Fibroblast of skin of right quadriceps (primary cell): ENCODE data around the gene KCTD16.

Experiments used
- DNase-seq: peaks from one replicate; pipeline ENCODE4 v3.0.0-alpha.2; 2013

The KCTD16 gene

DNA sequence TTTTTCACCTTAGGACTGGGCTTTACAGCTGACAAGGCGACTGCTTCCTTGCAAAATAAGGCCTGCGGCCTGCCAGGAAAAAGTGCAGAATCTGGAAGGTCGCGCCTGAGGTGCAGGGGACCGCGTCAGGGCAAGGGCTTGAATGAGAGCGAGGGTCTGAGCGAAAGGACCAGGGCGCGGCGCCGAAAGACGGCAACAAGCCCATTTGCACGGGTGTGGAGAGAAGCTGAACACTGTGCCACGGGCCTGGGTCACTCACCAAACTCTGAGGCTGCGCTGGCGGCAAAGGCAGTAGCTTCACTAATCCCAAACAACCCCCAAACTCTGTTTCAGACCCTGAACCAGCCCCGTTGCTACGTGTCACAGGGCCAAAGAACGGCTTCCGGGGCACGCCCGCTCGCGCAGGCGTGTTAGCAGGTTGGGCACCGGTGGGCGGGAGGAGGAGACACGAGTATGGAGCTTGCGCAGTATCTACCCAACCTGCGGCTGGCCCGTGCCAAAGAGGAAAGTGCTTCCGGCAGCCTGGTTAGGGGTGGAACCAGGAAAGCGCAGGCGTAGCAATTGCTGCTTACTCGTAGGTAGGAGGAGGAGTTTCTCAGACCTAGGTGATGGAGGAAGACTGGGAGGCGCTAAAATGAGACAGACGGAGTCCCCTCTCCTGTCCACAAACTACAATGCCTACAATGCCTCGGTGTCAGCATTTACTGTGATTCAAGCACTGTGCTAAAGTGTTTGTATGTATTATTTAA is at the start of gene KCTD16, which contains the start of gene YIPF5:
TSS of gene KCTD16 (plus strand) at position 598 of the 749 bp plus-strand sequence.
TSS of gene YIPF5 (minus strand) at position 384 of the 749 bp plus-strand sequence. CDS start 704 bp downstream, outside the sequence.
- DNase-seq, result peak; percentile 96

DNA sequence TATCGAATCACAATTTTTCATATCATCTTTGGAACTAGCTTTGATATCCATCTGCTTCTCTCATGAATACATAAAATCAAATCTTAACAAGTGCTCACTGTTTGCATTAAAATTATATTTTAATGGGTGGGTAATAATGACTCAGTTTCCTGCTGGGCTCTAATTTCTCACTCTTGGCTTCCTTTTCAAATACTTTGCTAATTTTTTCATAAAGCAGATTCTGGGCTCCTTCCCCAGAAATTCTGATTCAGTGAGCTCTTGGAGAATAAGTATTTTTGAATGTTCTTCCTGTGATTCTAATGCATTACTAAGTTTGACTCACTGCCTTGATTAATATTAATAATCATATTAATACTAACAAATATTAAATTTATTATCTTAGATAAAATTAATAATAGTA is 49.1 kb upstream of the KCTD16 start:
- DNase-seq, result peak; percentile 24

- no peak for DNase-seq
These were observed 48.6 kb upstream of the KCTD16 start for GRCh38 chr5:144122081-144122480.

GRCh38 chr5:144122641-144123040 is 48.0 kb upstream of the KCTD16 start:
- no peak for DNase-seq

- DNase-seq, result peak; percentile 76
These were observed 45.4 kb upstream of the KCTD16 start for GRCh38 chr5:144125163-144125726.

GRCh38 chr5:144126707-144127106 is 44.0 kb upstream of the KCTD16 start:
- no peak for DNase-seq

DNA sequence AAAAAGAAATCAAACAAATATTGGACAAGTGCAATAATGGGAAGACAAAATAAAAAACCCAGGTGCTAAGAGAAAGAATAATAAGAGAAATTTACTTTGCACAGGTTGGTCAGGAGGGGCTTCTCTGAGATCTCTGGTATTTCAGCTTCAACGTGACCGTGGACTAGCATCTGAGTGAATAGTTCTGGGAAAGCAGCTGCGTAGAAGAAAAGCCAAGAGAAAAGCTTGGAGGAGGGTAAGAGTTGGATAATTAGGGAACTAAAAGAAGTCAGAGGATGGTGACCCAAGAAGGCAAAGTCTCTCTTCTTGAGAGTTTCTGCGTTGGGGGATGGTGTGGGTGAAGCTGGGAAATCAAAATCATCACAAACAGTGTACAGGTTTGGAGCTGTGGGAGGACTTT is 41.8 kb upstream of the KCTD16 start:
- DNase-seq, result no peak

- no peak for DNase-seq
These were observed 40.4 kb upstream of the KCTD16 start for GRCh38 chr5:144130306-144130705.

DNA sequence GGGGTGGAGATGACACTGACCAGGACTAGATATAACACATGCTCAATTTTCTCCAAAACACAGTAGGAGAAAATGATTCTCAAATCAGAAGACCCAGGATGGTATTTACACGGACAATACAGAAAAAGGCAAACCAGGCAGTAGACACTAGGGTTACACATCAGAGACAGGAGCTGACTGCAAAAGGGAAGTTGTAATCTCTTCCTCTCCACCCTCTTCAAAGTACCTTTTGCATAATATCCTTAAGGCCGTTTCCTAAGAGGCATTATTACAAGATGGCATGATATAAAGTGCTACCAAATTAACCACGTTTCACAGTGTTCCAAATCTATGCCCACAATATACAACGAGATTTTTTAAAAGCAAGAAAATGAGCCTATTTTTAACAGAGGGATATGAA is 39.4 kb upstream of the KCTD16 start:
- DNase-seq, result no peak

DNA sequence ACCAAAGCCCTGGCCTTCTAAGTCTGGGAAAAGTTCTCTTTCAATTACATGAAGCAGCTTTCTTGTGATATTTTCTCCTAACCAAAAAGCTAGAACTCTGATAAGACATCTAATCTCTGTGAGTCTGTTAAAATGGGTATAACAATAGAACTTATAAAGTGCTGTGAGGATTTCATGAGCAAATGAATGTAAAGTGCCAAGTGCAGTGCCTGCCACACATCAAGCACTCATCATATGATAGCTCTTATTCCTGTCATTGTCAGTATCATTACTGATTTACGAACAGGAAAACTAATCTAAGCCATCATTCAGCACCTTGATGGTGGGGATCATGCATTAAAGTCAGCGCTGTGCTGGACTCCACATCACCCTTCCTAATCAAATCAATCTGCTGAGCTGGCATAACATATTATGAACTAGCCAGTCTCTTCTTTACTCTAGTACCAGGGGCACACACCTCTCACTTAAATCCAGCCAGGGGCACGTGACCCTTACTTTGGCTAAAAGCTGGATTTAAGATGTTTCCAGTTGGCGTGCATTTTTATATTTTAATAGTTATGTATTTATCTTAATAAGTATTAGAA is 37.5 kb upstream of the KCTD16 start:
- no peak for DNase-seq

GRCh38 chr5:144134194-144134826 is 36.4 kb upstream of the KCTD16 start:
- DNase-seq, result no peak

- no peak for DNase-seq
These were observed 35.4 kb upstream of the KCTD16 start for GRCh38 chr5:144135113-144135762.

- peak; percentile 87 for DNase-seq
These were observed 31.1 kb upstream of the KCTD16 start for GRCh38 chr5:144139586-144139985.

DNA sequence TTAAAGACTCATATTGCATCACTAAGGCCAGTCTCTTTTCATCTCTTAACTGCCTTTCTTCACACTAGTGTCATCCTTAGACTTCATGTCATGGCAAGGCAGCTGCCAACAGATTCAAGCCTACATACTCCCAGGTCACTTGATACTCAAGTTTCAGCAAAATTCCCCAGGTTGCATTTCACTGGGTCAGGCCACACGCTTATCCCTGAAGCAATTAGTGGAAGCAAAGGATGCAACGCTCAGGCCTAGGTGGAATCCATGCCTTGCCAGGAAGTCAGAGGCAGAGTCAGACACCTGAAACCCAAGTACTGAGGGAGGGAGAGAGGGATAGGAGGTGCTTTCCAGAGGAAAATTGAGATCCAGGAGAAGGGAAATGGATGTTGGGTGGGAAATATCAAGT is 29.1 kb upstream of the KCTD16 start:
- DNase-seq, result no peak

- peak; percentile 68 for DNase-seq
These were observed 28.4 kb upstream of the KCTD16 start for GRCh38 chr5:144142139-144142823.

DNA sequence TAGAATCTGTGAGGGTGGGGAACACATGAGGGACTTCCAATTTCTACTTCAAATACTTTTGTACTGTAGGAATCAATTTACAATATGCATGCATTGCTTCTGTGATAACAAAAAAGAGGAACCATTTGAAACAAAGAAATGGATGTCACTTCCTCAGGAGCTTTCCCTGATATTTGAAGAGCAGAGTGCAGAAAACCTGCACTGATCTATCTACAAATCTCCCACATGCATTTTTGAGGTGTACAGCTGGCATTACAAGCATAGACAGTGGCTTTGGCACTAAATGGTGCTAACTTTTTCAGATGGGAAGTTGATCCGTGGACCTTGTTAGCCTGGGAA is 27.9 kb upstream of the KCTD16 start:
- no peak for DNase-seq

DNA sequence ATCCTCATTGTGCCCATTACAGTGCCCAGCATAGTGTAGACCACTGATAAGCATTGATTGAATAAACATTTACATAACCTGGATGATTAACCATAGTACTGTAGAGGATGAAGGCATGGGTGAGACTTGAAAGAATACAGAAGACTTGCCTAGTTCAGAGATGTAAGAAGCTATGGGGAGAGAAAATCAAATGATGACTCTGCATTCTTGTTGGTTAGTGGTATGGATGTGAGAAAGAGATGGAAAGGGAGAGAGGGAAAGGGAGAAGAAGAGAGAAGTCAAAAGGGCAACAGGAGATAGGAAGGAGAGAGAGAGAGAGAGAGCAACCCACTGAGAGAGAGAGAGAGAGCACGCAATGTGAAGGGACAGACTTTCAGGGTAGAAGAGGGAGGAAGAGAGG is 27.0 kb upstream of the KCTD16 start:
- DNase-seq, result no peak

- no peak for DNase-seq
These were observed 25.5 kb upstream of the KCTD16 start for GRCh38 chr5:144144956-144145751.

GRCh38 chr5:144151026-144151425 is 19.6 kb upstream of the KCTD16 start:
- DNase-seq, result peak; percentile 61

DNA sequence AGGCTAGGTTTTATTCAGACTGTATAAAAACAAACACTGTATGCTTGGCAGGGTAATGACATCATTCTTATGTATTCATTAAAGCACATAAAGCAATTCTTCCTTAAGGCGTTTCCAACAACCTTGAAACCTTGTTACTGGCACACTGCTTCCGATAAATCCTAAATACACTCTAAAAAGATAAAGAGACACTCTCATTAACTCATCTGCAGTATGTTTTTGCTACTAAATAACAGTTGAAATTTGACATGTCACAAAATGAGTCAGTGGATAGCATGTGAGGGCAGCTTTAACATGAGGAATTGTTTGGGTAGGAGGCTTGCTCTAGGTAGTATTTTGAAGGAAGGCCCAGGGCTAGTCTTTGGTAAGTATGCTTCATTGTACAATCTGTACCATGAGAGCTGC is 13.9 kb upstream of the KCTD16 start:
- DNase-seq, result peak; percentile 10

DNA sequence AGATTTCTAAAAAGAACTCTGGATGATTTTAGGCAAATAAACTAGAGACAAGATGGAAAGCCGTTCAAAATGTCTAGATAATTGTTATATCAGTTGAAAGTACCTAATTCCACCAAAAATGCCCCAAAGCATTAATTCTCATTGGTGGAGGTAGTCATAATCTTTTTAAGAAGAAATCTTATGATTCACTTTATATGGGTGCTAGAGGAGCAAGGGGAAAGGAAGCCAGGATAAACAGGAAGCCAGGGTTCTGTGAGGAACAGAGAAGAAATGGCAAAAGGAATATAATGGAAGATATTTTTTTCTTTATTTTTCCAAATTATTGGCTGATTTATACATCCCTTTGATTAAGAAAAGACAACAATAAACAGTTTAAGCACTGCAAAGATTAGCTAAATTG is 8.0 kb upstream of the KCTD16 start:
- DNase-seq, result no peak

DNA sequence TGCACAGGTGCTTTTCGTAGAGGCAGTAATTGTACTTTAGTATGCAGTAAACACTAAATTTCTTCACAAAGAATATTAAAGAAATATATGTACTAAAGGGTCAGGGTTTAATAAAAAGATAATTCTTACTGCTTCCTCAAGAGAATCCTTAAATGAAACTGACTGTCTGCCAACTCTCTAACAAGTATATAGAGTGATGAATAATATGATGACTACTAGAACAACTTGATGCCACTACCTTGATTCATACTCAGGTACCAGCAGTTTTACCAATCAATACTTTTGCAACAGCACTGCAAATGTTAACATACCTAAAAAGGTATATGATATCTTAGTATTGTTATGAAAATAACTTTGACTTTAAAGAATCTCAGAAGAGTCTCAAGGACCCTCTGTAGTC is 4.0 kb upstream of the KCTD16 start:
- no peak for DNase-seq
